K562 (cell line): ENCODE results near the gene RNF207. TPM values are rescaled to one million over a fixed set of nuclear protein-coding genes. Genes with fewer than 3 reads are reported as not detected.
A peak's percentile ranks its signal among the peaks of the same experiment; 100 is the strongest.

Experiments used
- AFF4 ChIP-seq: sonication (generic); formaldehyde crosslinking; IDR thresholded peaks from 2 replicates; pipeline ENCODE4 v1.8.0; 2023; ENCODE audit warnings: mild to moderate bottlenecking, missing genetic modification reagents
- CBX8 ChIP-seq: fragments of 200-600 bp; sonication (generic); IDR thresholded peaks from 2 replicates; pipeline ENCODE4 v1.6.1; 2012; ENCODE audit warnings: borderline replicate concordance, mixed run types, low read depth, mild to moderate bottlenecking, moderate library complexity, mixed read lengths, low read length, control low read depth, inconsistent platforms; ENCODE audit not compliant: poor library complexity, severe bottlenecking; ENCODE audit errors: extremely low read depth
- EZH2 ChIP-seq: IDR thresholded peaks from 2 replicates; pipeline ENCODE4 v1.6.1; 2012; ENCODE audit warnings: low read depth, mild to moderate bottlenecking, inconsistent platforms, low read length, borderline replicate concordance
- ID3 ChIP-seq, 2 experiments: fragments of 250-450 bp in 1 of 2; fragments of 450-650 bp in 1 of 2; sonication (Bioruptor Pico) in 1 of 2; IDR thresholded peaks; 2 replicates each; pipeline versions ENCODE4 v1.6.1 to v1.8.0; 2016 to 2021; ENCODE audit warnings: mild to moderate bottlenecking in 2 of 2, moderate library complexity in 2 of 2, missing compliant biosample characterization in 1 of 2, missing genetic modification characterization in 1 of 2
- KDM2B ChIP-seq: fragments of 250-450 bp; sonication (Bioruptor Pico); IDR thresholded peaks from 2 replicates; pipeline ENCODE4 v1.8.0; 2021; ENCODE audit warnings: mild to moderate bottlenecking, moderate library complexity
- KHSRP ChIP-seq: fragments of 450-650 bp; IDR thresholded peaks from 2 replicates; pipeline ENCODE4 v1.6.1; 2017
- KLF13 ChIP-seq: fragments of 450-650 bp; IDR thresholded peaks from 2 replicates; pipeline ENCODE4 v1.6.1; 2016; ENCODE audit warnings: missing genetic modification characterization, low read depth, mild to moderate bottlenecking, missing compliant biosample characterization, moderate library complexity, borderline replicate concordance
- NRF1 ChIP-seq, 2 experiments: fragments of 450-650 bp; IDR thresholded peaks in 1 of 2; conservative IDR thresholded peaks in 1 of 2; 2 replicates each; pipeline ENCODE4 v1.6.1; 2014; ENCODE audit warnings: mild to moderate bottlenecking in 2 of 2
- PHB ChIP-seq: fragments of 250-450 bp; sonication (Bioruptor Pico); IDR thresholded peaks from 2 replicates; pipeline ENCODE4 v1.5.0; 2021
- POU5F1 ChIP-seq: fragments of 150-350 bp; IDR thresholded peaks from 2 replicates; pipeline ENCODE4 v1.6.1; 2014; ENCODE audit warnings: borderline replicate concordance, low read length, low read depth, mild to moderate bottlenecking; ENCODE audit not compliant: partially characterized antibody
- SOX6 ChIP-seq: fragments of 450-650 bp; IDR thresholded peaks from 2 replicates; pipeline ENCODE4 v1.6.1; 2014; ENCODE audit warnings: mild to moderate bottlenecking
- TEAD4 ChIP-seq, 2 experiments: sonication (generic) in 1 of 2; formaldehyde crosslinking in 1 of 2; IDR thresholded peaks; 2 replicates each; pipeline versions ENCODE4 v1.6.1 to v1.8.0; 2012 to 2022; ENCODE audit warnings: borderline replicate concordance in 1 of 2, inconsistent platforms in 1 of 2, low read length in 1 of 2, mild to moderate bottlenecking in 1 of 2, missing genetic modification reagents in 1 of 2
- ZNF124 ChIP-seq: sonication (generic); formaldehyde crosslinking; IDR thresholded peaks from 2 replicates; pipeline ENCODE4 v1.8.1; 2022; ENCODE audit warnings: missing genetic modification reagents
- ZNF274 ChIP-seq: IDR thresholded peaks from 2 replicates; pipeline ENCODE4 v1.6.1; 2011; ENCODE audit warnings: low read depth, mild to moderate bottlenecking, low read length, moderate library complexity, borderline replicate concordance
- ZNF695 ChIP-seq: fragments of 450-650 bp; formaldehyde crosslinking; IDR thresholded peaks from 2 replicates; pipeline ENCODE4 v1.4.0; 2020; ENCODE audit warnings: mild to moderate bottlenecking, moderate library complexity
- polyA plus RNA-seq, 8 experiments: library from polyadenylated mRNA; depleted of rRNA in 4 of 8; stranded (reverse) in 5 of 8; unstranded in 3 of 8; fragments of >200 nt; fragmentation: Nextera tagmentation in 2 of 8; fragmentation: Illumina TruSeq in 1 of 8; extraction: Ambion mirVana in 2 of 8; extraction: Trizol in 1 of 8; gene quantifications; 2 replicates each; pipeline versions ENCODE4 v1.2.1 to v1.2.3, GENCODE V29; 2011 to 2014; ENCODE audit warnings: inconsistent platforms in 1 of 8, missing spikeins in 1 of 8
- total RNA-seq, 7 experiments: library from RNA; depleted of rRNA in 6 of 7; stranded (reverse); fragments of >200 nt in 6 of 7; fragmentation: Illumina TruSeq in 2 of 7; extraction: Trizol in 2 of 7; gene quantifications; 2 replicates each; pipeline versions ENCODE4 v1.2.1 to v1.2.3, GENCODE V29; 2011 to 2021; ENCODE audit warnings: low replicate concordance in 1 of 7
- TF ChIP-seq, protein P1 (sequence below), 2 experiments: IDR thresholded peaks in 1 of 2; conservative IDR thresholded peaks in 1 of 2; 2 replicates each; pipeline ENCODE4 v1.6.1; 2016; ENCODE audit warnings: low read depth in 2 of 2, mild to moderate bottlenecking in 1 of 2, missing compliant biosample characterization in 1 of 2, missing genetic modification characterization in 1 of 2, moderate library complexity in 1 of 2
- TF ChIP-seq, protein P2 (sequence below): fragments of 250-450 bp; sonication (Bioruptor Pico); IDR thresholded peaks from 2 replicates; pipeline ENCODE4 v1.8.0; 2022; ENCODE audit warnings: moderate library complexity, mild to moderate bottlenecking, inconsistent platforms

The RNF207 gene
- total and polyA plus RNA-seq, 9 of the 15 experiments (the other 6 are each of a cell fraction or from before 2014, with no cell fraction given): 2.7 to 30.6 (median 12.9) TPM

DNA sequence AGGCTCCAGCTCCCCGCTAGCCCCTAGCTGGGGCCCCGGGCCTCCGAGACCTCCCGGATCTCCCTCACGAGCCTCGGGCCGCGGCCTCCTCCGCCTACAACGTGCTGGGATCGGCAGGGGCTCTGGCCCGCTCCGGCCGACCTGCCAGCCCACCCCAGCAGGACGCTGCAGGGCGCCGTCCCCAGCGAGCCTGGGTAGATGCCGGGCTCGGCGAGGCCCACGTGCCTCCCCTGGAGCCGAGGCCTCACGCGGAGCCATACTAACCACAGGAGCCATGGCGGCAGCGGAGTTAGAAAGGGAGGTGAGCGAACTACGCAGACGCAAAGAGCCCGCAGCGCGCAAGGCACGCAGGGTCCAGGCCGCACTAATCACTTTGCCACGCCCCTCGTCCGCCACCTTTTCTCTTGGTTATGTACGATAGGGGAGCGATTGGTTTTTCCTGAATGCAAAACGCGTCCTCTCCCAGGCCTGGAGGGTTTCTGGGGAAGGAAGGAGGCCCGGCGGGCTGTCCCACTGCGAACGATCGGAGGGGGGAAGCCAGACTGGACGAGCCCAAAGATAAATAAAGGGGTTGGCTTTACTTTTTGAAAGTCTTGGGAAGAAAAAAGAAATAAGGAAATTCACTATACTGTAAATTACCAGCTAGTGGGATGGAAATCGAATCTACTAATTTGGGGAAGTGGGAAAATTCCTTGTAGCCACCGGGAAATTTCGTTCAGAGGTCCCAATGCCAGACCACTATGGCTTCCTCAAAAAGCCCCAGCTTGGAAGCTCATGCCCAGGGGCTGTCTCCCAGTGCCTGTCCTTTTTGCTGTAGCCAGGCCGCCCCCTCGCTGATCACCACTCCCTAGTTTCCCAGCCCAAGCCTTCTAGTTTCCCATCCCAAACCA is 6.4 kb upstream of the RNF207 start, which contains the start of gene RPL22 (continued):
- TF ChIP-seq, protein P1, sequence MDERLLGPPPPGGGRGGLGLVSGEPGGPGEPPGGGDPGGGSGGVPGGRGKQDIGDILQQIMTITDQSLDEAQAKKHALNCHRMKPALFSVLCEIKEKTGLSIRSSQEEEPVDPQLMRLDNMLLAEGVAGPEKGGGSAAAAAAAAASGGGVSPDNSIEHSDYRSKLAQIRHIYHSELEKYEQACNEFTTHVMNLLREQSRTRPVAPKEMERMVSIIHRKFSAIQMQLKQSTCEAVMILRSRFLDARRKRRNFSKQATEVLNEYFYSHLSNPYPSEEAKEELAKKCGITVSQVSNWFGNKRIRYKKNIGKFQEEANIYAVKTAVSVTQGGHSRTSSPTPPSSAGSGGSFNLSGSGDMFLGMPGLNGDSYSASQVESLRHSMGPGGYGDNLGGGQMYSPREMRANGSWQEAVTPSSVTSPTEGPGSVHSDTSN (CRISPR knock-in tag; IDR thresholded peaks at IDR 0.05; ENCODE audit: low read depth): no peak
- TF ChIP-seq, protein P1 (tag; conservative IDR thresholded peaks at IDR 0.05; ENCODE audit: low read depth): no peak
- TF ChIP-seq SOX6 (peak; percentile 51; the same call in 1 of the 2 replicates), KDM2B (CRISPR knock-in tag) (peak; percentile 80; the same call in 1 of the 2 replicates), CBX8 (no peak), ZNF695 (CRISPR knock-in tag) (no peak), KHSRP (no peak), ZNF274 (no peak), AFF4 (CRISPR knock-in tag) (peak; percentile 92; the same call in 1 of the 2 replicates), POU5F1 (peak; percentile 18), TEAD4 (IDR thresholded peaks at IDR 0.05; ENCODE audit: low read length) (peak; percentile 60), TEAD4 (CRISPR knock-in tag; IDR thresholded peaks at IDR 0.05; ENCODE audit: borderline replicate concordance) (no peak), KLF13 (tag) (peak; percentile 97), ZNF124 (CRISPR knock-in tag) (no peak), ID3 (CRISPR knock-in tag; IDR thresholded peaks at IDR 0.05) (no peak), ID3 (tag; IDR thresholded peaks at IDR 0.05) (0 out of 2 replicates have a peak, but pooled peaks have one; percentile 38), NRF1 (conservative IDR thresholded peaks at IDR 0.05 in 1 of 2, IDR thresholded peaks at IDR 0.05 in 1 of 2) (peak; percentile 91 to 93), EZH2 (no peak), PHB (no peak)
- TF ChIP-seq, protein P2, sequence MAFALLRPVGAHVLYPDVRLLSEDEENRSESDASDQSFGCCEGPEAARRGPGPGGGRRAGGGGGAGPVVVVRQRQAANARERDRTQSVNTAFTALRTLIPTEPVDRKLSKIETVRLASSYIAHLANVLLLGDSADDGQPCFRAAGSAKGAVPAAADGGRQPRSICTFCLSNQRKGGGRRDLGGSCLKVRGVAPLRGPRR (CRISPR knock-in tag): 0 out of 2 replicates have a peak, but pooled peaks have one; percentile 29
